HG03457 (cell line): ENCODE results near the gene AIFM3.
"Not testable (repeated sequence)": the region's sequence is repeated elsewhere in the genome, so short reads cannot be mapped to it uniquely, and the experiment has no call there.

ENCODE experiments used
- ATAC-seq: cut with Tn5 transposase; IDR thresholded peaks from one replicate; pipeline ENCODE4 v1.9.1; 2021; ENCODE audit warnings: moderate number of reproducible peaks; ENCODE audit not compliant: unreplicated experiment

AIFM3 gene

DNA sequence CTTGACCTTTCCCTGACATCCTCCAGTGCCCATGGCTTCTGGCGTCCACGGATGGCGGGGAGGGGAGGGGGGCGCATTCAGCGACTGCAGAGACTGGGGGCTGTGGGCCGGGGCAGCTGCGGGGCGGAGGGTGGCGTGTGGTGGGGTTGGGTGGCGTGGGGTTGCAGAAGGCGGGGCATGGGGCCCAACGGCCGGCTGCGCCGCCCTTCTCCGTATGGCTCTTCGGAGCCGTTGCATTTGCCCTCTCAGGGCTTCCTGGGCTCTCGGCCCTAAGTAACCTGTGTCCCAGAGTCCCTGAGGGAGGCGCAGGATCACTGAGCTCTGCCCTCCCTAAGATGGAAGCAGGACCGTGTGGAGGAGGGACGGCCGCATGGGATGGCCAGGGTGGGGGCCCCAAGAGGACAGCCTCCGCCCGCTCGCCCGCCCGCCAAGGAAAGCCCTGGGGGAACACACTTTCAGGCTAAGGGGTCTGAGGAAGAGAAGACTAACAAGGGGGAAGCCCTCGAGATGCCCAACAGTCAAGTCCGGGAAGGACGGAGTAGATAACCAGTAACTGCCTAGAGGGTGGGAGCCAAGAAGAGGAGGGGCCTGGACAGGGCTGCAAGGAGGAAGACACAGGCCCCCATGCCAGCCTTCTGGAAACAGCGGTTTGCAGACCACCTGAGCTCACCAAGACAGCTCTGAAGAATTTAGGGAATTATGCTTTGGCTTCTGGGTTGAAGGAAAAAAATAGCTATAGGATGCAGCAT is 9.2 kb upstream of the AIFM3 start:
- ATAC-seq: no peak

DNA sequence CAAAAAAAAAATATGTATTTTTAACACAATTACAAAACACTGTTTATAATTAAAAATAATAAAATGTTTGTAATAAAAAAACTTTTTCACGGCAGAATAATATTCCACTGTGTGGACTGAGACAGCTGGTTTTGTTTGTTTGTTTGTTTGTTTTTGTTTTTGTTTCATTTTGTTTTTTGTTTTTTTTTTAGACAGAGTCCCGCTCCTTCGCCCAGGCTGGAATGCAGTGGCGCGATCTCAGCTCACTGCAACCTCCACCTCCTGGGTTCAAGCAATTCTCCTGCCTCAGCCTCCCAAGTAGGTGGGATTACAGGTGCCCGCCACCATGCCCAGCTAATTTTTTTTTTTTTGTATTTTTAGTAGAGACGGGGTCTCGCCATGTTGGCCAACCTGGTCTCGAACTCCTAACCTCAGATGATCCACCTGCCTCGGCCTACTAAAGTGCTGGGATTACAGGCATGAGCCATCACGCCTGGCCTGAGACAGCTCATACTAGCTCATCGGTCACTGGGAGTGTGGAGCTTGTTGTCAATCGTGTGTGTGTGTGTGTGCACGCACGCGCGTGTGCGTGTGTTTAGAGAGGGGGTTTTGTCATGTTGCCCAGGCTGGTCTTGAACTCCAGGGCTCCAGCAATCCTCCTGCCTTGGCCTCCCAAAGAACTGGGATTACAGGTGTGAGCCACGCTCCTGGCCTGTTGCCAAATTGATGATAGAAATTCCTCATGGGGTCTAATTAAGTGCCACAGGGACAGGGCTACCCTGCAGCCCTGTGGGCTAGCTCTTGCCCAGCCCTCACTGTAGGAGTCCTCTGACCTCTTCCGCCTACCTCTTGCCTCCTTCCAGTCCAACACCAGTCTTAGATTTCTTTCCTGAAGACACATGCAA is 7.2 kb upstream of the AIFM3 start:
- no peak for ATAC-seq

DNA sequence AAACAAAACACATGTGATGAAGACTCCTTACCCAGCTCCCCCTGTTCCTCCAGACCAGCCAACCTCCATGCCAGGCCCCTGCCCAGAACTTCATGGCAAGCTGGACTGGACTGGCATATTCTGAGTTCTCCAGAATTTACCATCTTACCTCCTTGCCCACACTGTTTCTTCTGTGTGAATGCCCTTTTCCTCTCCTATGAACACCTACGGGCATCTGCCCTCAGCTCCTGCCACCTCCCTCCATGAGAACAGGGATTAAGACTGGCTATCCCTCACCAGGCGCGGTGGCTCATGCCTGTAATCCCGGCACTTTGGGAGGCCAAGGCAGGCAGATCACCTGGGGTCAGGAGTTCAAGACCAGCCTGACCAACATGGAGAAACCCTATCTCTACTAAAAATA is 6.4 kb upstream of the AIFM3 start:
- ATAC-seq: no peak

DNA sequence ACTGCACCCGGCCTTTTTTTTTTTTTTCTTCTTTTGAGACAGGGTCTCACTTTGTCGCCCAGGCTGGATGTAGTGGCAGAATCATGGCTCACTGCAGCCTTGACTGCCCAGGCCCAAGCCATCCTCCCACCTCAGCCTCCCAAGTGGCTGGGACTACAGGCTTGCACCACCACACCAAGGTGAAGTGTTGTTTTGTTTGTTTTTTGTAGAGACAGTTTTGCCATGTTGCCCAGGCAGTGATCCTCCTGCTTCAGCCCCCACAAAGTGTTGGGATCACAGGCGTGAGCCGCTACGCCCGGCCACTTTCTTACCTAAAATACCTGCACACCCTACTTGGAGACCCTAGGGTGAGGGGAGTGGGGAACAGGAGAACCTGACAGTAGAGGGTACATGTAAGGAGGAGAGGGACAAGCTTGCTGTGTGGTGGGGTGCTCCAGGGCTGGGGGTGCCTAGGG is 4.5 kb upstream of the AIFM3 start:
- ATAC-seq: no peak

DNA sequence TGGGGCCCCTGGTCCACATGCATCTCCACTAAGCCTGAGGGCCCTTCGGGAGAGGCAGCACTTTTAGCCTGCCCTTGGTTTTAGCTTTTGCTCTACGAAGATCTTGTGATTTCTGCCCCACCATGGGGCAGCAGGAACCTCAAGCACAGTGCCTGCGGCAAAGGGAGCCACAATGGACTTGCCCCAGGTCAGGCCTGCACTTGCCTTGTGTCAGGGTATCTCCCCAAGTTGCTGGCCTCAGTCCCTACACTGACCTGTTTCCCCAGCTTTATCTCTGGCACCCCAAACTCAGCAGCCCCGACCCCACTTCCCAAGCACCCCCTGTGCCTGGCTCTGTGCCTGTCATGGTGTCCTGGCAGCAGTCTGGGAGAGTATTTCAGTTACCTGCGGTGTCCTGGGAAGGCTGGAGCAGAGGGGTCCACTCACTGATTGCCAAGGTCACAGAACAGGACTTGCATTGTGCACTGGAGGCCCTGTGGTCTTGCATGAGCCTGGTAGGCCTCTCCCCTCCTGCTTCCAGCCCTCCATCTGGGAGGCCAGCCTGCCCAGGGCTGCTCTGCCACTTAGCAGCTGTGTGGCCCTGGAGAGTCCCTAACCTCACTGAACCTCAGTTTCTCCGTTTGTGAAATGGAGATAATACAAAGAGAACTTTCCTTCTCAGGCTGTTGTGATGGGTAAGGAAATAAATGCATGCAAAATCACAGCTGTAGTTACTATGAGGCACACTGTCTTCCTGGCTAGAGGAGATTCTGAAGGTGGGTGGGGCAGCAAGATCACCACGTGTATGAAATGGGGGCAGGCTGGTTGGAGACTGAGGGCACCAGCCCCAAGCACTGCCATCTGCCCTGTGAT is 3.6 kb upstream of the AIFM3 start:
- ATAC-seq: no peak

DNA sequence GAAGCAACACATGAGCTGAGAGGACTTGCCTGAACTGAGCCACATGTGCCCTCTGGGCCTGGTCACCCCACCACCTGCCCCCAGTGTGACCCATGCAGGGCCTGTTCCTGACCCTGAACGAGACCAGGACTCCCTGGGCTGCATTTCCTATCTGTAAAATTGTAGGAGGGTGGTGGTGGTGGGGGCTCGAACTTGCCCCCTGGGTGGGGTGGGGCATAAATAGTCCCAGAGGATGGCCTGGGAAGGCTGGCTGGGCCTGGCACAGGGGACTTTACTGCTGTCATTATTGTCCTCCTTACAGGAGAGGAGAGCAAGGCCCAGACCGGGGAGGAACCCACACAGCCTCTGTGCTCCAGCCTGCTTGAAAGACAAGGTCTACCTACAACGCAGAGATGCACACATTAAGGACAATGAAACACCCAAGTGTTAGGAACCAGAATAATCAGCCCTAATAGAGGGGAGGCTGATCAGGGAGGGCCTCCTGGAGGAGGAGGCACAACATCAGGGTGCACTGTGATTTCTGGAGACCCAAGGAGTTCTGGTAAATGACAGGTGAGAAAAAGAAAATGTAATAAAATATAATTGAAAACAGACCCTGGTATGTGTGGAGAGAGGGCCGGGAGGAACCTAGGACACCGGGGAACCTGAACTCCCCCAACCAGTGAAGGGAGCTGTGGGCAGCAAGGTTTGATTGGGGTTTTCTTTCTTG is 2.8 kb upstream of the AIFM3 start:
- ATAC-seq: no peak

DNA sequence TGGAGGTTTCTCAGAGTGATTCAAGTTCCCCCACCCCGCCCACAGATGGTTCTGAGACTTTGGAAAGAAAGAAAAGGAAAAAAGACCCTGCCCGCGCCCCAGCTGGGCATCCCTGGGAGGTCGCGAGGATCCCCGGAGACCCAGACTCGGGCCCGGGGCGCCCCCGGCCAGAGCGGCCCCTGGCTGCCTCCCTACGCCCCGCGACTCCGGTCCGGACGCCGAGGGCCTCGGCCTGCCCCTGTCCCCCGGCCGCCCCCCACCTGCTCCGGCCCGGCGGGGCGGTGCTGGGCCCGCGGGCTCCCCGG is 2.3 kb upstream of the AIFM3 start:
- ATAC-seq: no peak

DNA sequence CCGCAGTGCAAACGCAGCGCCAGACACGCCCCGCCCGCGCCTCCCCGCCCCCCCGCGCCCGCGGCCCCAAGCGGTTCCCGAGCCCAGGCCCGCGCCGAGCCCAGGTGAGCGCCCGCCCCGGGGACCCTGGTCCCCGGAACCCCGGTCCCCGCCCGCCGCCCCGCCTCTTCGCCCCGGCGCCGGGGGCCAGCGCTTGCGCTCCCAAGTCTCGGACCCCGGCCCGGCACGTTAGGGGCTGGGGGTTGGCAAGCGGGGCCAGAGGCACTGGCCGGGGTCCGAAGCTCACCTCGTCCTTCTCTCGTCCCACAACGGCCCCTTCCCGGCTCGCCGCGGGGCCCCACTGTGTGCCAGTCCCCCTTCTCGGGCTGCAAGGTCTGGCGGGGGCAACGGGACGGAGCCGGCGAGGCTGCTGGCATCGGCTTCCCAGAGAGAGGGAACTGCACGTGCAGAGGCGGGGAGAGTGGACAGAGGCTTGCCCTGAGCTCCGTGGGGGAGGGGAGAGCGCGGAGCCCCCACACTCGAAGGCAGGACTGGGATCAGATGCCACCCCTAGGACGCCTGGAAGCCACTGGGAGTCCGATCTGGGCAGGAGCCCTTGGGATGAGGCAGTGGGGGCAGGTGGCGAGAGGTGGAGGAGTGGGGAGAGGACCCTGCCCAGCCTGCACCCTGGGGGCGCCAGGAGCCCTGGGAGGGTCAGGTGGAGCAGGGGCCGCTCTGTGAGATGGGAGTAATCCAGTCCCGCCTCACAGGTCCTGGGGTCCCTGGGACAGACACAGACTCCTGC is 1.8 kb upstream of the AIFM3 start:
- ATAC-seq: no peak

DNA sequence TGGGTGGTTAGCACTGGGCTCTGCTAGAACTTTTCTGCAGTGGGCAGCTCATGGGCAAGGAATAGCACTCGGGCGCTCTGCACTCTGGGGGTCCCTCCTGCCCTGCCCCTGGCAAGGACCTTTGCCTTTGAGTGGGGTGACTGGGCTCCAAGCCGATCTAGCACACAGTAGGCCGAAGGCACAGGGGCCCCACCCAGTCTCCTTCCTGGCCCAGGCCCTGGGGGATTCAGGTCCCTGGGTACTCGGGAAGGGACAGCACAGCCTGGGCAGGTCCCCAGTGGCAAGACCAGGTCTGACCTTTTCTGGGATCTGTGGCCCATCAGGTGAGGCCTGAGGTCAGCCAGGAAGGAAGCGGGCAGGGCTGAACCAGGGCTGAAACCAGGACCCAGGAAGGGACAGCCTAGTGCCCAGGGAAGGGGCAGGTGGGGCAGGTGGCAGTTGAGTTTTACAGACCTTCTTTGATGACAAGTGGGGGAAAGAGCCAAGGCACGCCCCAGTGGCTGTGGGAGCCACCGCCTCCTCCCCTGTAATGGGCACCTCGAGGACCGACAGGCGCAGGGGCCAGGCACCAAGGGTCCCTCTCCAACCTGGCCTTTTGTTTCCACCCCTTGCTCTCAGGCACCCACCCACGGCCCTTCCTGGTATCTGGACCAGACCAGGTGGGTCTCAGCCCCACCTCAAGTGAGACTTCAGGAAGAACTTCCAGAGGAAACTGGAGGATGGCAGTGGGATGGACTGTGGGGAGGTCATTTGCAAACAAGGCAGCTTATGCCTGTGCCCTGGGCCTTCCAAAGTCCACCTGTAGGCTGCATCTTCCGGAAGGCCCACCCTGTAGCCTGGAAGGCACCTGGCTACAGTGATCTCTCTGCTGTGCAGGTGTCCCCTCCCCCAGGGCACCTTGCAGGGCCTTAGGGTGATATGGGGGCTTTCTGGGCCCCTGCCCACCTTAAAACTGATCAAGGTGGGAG is 883 bp upstream of the AIFM3 start:
- ATAC-seq: no peak

DNA sequence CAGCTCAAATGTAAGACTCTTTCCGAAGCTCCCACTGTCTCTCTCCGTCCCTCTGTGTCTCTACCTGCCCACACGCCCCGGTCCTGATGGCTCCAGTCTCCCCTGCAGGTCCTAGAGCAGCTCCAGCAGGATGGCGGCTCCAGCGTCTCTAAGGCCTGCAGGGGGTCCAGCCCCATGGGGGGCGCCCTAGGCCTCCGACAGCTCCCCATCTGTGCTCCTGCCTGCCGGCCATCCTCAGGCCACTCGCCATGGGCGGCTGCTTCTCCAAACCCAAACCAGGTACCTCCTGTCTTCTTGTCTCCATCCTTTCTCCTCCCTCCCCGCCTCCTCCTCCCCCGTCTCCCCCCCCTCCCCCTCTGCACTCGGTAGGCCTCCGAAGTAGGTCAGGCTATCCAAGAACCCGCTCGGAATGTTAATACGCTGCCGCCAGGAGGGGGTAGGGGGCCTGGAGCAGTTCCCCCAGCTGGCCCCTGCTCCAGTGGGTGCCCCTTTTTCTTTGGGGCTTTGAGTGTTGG is 699 bp downstream of the AIFM3 start:
- ATAC-seq: no peak

DNA sequence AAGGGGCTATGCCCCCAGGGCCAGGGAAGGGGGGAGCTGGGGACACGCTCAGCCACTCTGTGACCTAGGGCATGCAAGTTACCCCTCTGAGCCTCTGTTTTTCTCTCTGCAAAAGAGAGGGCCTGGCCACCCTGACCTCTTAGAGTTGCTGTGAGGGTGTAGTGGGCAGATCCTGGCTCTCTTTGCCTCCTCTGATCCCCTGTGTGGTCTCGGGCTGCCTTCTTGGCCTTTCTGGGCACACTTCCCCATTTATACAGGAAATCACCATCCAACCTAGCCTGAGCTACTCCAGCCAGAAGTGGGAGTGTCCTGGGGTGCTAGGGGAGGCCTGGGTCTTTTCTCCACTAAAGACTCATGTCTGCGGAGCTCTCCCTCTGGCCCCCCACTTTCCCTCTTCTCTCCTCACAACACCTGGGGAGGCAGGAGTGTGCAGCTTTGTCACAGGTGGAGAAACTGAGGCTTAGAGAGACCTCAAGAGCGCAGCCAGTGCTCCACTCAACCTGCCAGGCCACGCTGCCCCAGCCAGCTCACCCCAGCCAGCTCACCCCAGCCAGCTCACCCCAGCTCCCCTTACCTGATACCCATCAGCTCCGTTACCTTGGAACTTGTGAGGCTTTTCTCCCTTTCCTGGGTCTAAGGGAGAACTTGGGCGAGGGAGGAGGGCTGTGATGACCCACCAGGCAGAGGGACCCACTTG is 1.4 kb downstream of the AIFM3 start:
- ATAC-seq: no peak

DNA sequence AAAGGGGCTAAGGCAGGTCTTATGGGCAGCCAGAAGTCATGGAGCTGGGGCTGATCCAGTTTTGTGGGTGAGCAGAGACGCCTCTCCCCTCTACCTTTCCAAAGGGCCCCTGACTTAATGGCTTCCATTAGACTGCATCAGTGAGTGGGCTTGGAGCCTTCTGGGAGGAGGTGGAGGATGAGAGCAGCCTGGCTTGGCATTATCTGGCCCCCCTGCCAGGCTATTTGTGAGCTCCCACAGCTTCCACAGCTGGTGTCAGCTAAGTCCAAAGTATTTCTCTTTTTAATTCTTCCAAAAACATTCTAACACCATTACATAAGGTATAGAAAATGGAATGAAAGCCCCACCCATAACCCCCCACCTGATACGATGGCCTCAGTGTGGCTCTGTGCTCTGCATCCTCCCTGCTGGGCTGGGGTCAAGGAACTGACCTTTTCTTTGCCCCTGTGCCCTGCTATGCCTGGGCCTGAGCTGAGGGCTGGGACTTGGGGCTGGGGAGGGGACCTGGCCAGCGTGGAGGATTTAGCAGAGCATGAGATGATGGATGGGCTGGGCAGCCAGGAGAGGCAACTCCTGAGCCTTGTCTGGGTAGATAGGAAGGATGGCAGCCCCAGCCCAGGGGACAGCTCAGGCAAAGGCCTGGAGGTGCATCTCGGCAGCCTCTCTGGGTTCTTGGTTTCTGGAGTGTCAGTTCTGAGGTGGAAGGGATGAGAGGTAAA is 4.0 kb downstream of the AIFM3 start:
- ATAC-seq: no peak

DNA sequence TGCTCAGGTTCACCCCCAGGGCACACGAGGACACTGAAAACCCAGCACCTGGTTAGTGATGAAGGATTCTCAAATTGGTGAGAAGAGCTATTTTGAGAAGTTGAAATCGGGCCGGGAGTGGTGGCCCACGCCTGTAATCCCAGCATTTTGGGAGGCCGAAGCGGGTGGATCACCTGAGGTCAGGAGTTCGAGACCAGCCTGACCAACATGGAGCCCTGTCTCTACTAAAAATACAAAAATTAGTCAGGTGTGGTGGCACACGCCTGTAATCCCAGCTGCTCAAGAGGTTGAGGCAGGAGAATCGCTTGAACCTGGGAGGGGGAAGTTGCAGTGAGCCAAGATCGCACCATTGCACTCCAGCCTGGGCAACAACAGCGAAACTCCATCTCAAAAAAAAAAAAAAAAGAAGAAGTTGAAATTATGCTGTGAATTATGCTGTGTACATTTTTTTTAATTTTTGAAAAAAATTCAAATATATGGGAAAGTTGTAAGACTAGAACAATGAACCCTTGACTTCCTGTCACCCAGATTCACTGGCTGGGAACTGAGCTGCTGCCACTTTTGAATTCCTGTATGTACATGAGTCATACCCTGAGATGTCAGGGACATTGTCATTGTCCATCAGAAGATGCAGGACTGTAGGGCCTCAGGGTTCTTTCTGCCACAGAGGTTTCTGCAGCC is 5.1 kb downstream of the AIFM3 start:
- not testable (repeated sequence) for ATAC-seq

DNA sequence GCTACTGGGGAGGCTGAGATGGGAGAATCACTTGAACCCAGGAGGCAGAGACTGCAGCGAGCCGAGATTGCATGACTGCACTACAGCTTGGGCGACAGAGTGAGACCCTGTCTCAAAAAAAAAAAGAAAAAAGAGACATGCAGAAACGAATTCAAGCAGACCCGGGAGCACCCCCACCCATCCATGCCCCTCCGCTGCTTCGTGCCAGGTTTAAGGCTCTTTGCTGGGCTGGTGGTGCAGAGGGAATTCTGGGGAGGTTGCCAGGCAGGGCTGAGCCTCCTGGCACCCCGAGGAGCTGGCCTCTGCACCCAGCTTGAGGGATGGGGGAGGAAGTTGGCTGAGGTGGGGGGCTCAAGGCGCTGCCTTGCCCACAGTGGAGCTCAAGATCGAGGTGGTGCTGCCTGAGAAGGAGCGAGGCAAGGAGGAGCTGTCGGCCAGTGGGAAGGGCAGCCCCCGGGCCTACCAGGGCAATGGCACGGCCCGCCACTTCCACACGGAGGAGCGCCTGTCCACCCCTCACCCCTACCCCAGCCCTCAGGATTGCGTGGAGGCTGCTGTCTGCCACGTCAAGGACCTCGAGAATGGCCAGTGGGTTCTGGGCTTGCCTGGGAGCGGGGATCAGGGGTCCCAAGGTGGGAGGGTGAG is 6.0 kb downstream of the AIFM3 start:
- no peak for ATAC-seq

DNA sequence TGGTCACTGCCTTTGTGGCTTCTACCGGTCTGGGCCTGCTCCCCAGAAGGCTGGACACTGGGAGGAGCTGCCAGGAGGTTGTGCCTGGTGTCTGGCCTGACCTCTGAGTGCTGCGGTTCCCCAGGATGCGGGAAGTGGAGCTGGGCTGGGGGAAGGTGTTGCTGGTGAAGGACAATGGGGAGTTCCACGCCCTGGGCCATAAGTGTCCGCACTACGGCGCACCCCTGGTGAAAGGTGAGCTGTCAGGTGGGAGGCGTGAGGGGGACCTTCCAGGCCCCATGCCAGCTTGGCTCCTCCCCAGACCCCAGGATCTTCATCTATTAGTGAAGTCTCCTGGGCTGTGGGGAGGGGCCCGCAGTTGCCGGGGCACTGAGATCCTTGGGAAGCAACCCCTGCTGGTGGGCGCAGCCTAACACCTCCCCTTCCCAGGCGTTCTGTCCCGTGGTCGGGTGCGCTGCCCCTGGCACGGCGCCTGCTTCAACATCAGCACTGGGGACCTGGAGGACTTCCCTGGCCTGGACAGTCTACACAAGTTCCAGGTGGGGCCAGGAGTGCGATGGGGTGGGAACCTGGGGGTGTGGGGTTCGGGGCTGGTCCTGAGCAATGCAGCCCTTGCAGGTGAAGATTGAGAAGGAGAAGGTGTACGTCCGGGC is 6.7 kb downstream of the AIFM3 start:
- no peak for ATAC-seq
